Gastrocnemius medialis (tissue), 4 donors: ENCODE data around the gene RGS14. TPM values are rescaled to one million over a fixed set of nuclear protein-coding genes. Genes with fewer than 3 reads are reported as not detected.

Experiments
- ATAC-seq, 2 donors: fragments of 150-250 bp; one replicate each; pipeline ENCODE4 v1.9.1; 2016
- DNase-seq, 2 donors: peaks; one replicate each; pipeline ENCODE4 v3.0.0-alpha.2; 2019
- H3K27ac ChIP-seq, 4 donors: fragments of 200-600 bp; sonication (generic); 1 replicate in 1 of 4; 2 replicates in 3 of 4; pipeline ENCODE4 v1.5.1; 2016 to 2018; ENCODE audit warnings: mild to moderate bottlenecking in 2 of 4, moderate library complexity in 1 of 4
- H3K27me3 ChIP-seq, 3 donors: fragments of 200-600 bp; sonication (generic) in 2 of 3; 1 replicate in 1 of 3; 2 replicates in 2 of 3; pipeline versions ENCODE4 v1.5.1 to v1.6.0; 2016 to 2019; ENCODE audit warnings: mild to moderate bottlenecking in 1 of 3, moderate library complexity in 1 of 3
- H3K36me3 ChIP-seq, 2 donors: fragments of 200-600 bp; sonication (generic) in 1 of 2; one replicate each; pipeline ENCODE4 v1.5.1; 2017 to 2018
- H3K4me1 ChIP-seq, 2 donors: fragments of 200-600 bp; sonication (generic) in 1 of 2; one replicate each; pipeline ENCODE4 v1.5.1; 2016 to 2017; ENCODE audit warnings: mild to moderate bottlenecking in 2 of 2
- H3K4me3 ChIP-seq, 4 donors: fragments of 200-600 bp; sonication (generic) in 3 of 4; 1 replicate in 1 of 4; 2 replicates in 3 of 4; pipeline ENCODE4 v1.5.1; 2016 to 2019; ENCODE audit warnings: mild to moderate bottlenecking in 2 of 4
- H3K9me3 ChIP-seq, 3 donors: fragments of 200-600 bp; sonication (generic) in 2 of 3; 1 replicate in 1 of 3; 2 replicates in 2 of 3; pipeline ENCODE4 v1.5.1; 2016 to 2019
- CTCF ChIP-seq, 5 experiments: fragments of 450-650 bp in 3 of 5; fragments of 200-600 bp in 2 of 5; sonication (generic) in 2 of 5; IDR thresholded peaks in 4 of 5; conservative IDR thresholded peaks in 1 of 5; 1 replicate in 4 of 5; 2 replicates in 1 of 5; pipeline ENCODE4 v1.5.1; 2016 to 2019; ENCODE audit warnings: antibody characterized with exemption in 5 of 5, mild to moderate bottlenecking in 3 of 5, moderate library complexity in 3 of 5
- POLR2A ChIP-seq, 2 donors: fragments of 450-650 bp; IDR thresholded peaks; one replicate each; pipeline ENCODE4 v1.6.1; 2017; ENCODE audit warnings: antibody characterized with exemption in 2 of 2, mild to moderate bottlenecking in 2 of 2, moderate library complexity in 2 of 2
- in situ Hi-C, 4 donors: fragments of 200-750 bp; cut with MboI; loops; one replicate each; pipeline versions ENCODE4 v1.15.0 to v1.8.0; 2017; ENCODE audit warnings: low sequenced_read_pairs in 4 of 4
- intact Hi-C: fragments of 100-400 bp; cut with DNase I; formaldehyde crosslinking; loops from one replicate; pipeline ENCODE4 v1.15.1; 2023; ENCODE audit warnings: low total_unique reads
- total RNA-seq, 4 donors: library from RNA; depleted of rRNA; stranded (reverse); fragments of >200 nt; gene quantifications; one replicate each; pipeline versions ENCODE4 v1.1.0 to v1.2.3, GENCODE V29; 2016

RGS14 gene
- total RNA-seq, 4 donors from 2014 or later = 1.6 to 25.9 (median 5.0) TPM

DNA sequence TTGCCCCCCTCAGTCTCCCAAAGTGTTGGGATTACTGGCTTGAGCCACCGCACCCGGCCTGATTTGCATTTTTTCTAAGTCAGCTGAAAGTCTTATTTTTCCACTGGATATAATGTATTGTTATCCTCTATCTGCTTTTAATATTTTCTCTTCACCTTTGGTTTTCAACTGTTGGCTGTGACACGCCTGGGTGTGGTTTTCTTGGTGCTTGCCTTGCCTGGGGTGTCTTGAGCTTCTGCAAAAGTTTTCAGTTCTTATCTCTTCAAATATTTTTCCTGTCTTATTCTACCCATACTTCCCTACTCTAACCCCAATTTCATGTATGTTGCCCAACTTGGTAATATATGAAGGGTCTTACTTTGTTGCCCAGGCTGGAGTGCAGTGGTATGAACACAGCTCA is 41.7 kb upstream of the RGS14 start:
- TF ChIP-seq CTCF (IDR thresholded peaks at IDR 0.05 in 4 of 5, conservative IDR thresholded peaks at IDR 0.05 in 1 of 5) (no peak), POLR2A (IDR thresholded peaks at IDR 0.05) (no peak)
- Histone ChIP-seq H3K9me3 (no peaks in the 10 kb centered on the region), H3K27ac (no peak overlapping the region), H3K4me1 (peaks cover 11 to 16% of the 10 kb centered on the region in 2 donors), H3K27me3 (no peaks in the 10 kb centered on the region), H3K36me3 (no peaks in the 10 kb centered on the region), H3K4me3 (no peak overlapping the region)
- no peak for ATAC-seq
- intact Hi-C loops (no loop called here), in situ Hi-C loops (no loop called here)
- no peak for DNase-seq

DNA sequence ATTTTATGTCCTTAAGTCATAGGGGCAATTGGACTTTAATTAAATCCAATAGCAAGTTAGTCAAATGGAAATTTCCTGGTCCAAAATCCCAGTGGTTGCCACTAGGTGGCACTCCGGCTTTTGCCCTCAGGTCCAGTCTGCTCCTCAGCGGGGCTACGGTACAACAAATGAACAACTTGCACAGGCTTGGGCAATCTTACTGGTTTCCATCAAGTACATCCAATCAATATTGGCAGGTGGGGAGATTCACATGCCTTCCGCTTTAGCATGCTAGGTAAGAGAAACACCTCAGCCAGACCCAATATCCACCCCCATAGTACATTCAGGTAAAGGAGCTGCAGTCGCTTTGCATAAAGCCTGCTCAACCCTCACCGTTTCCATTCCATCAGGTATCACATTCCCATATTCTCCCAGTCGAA is 39.8 kb upstream of the RGS14 start:
- no peaks in the 10 kb centered on the region for H3K4me1 ChIP-seq
- H3K4me3 ChIP-seq = no peak overlapping the region
- in situ Hi-C loops = no loop called here
- DNase-seq (peak; percentile 41 to 64), ATAC-seq (peak; percentile 55 to 61)
- H3K27ac ChIP-seq = no peak overlapping the region
- no peaks in the 10 kb centered on the region for H3K9me3 ChIP-seq
- no peaks in the 10 kb centered on the region for H3K36me3 ChIP-seq
- no peaks in the 10 kb centered on the region for H3K27me3 ChIP-seq
- intact Hi-C loops = no loop called here
- no peak for TF ChIP-seq POLR2A (IDR thresholded peaks at IDR 0.05)
- TF ChIP-seq CTCF (IDR thresholded peaks at IDR 0.05 in 4 of 5, conservative IDR thresholded peaks at IDR 0.05 in 1 of 5) = peak; percentile 55 to 87 (median 76)

- intact Hi-C loops = no loop called here
- H3K27me3 ChIP-seq = no peaks in the 10 kb centered on the region
- H3K4me1 ChIP-seq = no peaks in the 10 kb centered on the region
- no peak overlapping the region for H3K4me3 ChIP-seq
- no peaks in the 10 kb centered on the region for H3K36me3 ChIP-seq
- DNase-seq (no peak), ATAC-seq (peak in 1 of 2 donors; percentile 65)
- H3K27ac ChIP-seq = no peak overlapping the region
- TF ChIP-seq CTCF (IDR thresholded peaks at IDR 0.05 in 4 of 5, conservative IDR thresholded peaks at IDR 0.05 in 1 of 5) = no peak
- TF ChIP-seq POLR2A (IDR thresholded peaks at IDR 0.05) = no peak
- in situ Hi-C loops = no loop called here
- H3K9me3 ChIP-seq = no peaks in the 10 kb centered on the region
These were observed 37.7 kb upstream of the RGS14 start for GRCh38 chr5:177319913-177320588.

GRCh38 chr5:177320879-177321278 is 36.8 kb upstream of the RGS14 start:
- in situ Hi-C loops = no loop called here
- H3K36me3 ChIP-seq = no peaks in the 10 kb centered on the region
- H3K4me1 ChIP-seq = no peaks in the 10 kb centered on the region
- DNase-seq (no peak), ATAC-seq (no peak)
- no peaks in the 10 kb centered on the region for H3K9me3 ChIP-seq
- no peaks in the 10 kb centered on the region for H3K27me3 ChIP-seq
- no peak overlapping the region for H3K27ac ChIP-seq
- H3K4me3 ChIP-seq = no peak overlapping the region
- no peak for TF ChIP-seq POLR2A (IDR thresholded peaks at IDR 0.05)
- no peak for TF ChIP-seq CTCF (IDR thresholded peaks at IDR 0.05 in 4 of 5, conservative IDR thresholded peaks at IDR 0.05 in 1 of 5)
- intact Hi-C loops = no loop called here
